Vagina (tissue), 2 donors: ENCODE data around the gene EFCAB6. TPM values are rescaled to one million over a fixed set of nuclear protein-coding genes. Genes with fewer than 3 reads are reported as not detected.

ENCODE experiments used
- DNase-seq, 2 donors: peaks; one replicate each; pipeline ENCODE4 v3.0.0-alpha.2; 2017; ENCODE audit errors: extremely low spot score in 2 of 2
- H3K27ac ChIP-seq: fragments of 200-600 bp; sonication (generic); one replicate; pipeline ENCODE4 v1.5.1; 2019
- H3K27me3 ChIP-seq: fragments of 200-600 bp; sonication (generic); one replicate; pipeline ENCODE4 v1.5.1; 2019
- H3K36me3 ChIP-seq, 2 donors: fragments of 200-600 bp; sonication (generic); one replicate each; pipeline ENCODE4 v1.5.1; 2017 to 2019
- H3K4me1 ChIP-seq: fragments of 200-600 bp; sonication (generic); one replicate; pipeline ENCODE4 v1.5.1; 2019
- H3K4me3 ChIP-seq, 2 donors: fragments of 200-600 bp; sonication (generic); 1 replicate in 1 of 2; 2 replicates in 1 of 2; pipeline ENCODE4 v1.5.1; 2016 to 2019
- H3K9me3 ChIP-seq: fragments of 200-600 bp; sonication (generic); one replicate; pipeline ENCODE4 v1.5.1; 2019
- POLR2A ChIP-seq, 2 donors: fragments of 450-650 bp; IDR thresholded peaks; one replicate each; pipeline ENCODE4 v1.6.1; 2017; ENCODE audit warnings: antibody characterized with exemption in 2 of 2, mild to moderate bottlenecking in 2 of 2, moderate library complexity in 2 of 2
- POLR2AphosphoS5 ChIP-seq, 2 donors: sonication (generic); formaldehyde crosslinking; IDR thresholded peaks; one replicate each; pipeline ENCODE4 v1.9.0; 2017; ENCODE audit warnings: antibody characterized with exemption in 2 of 2, mild to moderate bottlenecking in 2 of 2, low read depth in 1 of 2; ENCODE audit not compliant: insufficient read depth in 1 of 2
- intact Hi-C: fragments of 100-400 bp; cut with DNase I; formaldehyde crosslinking; loops from one replicate; pipeline ENCODE4 v1.15.1; 2023
- total RNA-seq: library from RNA; depleted of rRNA; stranded (reverse); fragments of >200 nt; gene quantifications from one replicate; pipeline ENCODE4 v1.2.3, GENCODE V29; 2016
- TF ChIP-seq, protein P1 (sequence below), 3 experiments: fragments of 450-650 bp in 2 of 3; fragments of 200-600 bp in 1 of 3; sonication (generic) in 1 of 3; IDR thresholded peaks; one replicate each; pipeline ENCODE4 v1.5.1; 2017 to 2019; ENCODE audit warnings: antibody characterized with exemption in 3 of 3, mild to moderate bottlenecking in 2 of 3, moderate library complexity in 2 of 3

EFCAB6 gene
- total RNA-seq, 1 donor from 2014 or later, result 1.7 TPM

- H3K27ac ChIP-seq, result no peak overlapping the region
- TF ChIP-seq POLR2AphosphoS5 (IDR thresholded peaks at IDR 0.05; ENCODE audit: insufficient read depth in 1 of 2, low read depth in 1 of 2) (no peak), POLR2A (IDR thresholded peaks at IDR 0.05) (no peak)
- TF ChIP-seq, protein P1, sequence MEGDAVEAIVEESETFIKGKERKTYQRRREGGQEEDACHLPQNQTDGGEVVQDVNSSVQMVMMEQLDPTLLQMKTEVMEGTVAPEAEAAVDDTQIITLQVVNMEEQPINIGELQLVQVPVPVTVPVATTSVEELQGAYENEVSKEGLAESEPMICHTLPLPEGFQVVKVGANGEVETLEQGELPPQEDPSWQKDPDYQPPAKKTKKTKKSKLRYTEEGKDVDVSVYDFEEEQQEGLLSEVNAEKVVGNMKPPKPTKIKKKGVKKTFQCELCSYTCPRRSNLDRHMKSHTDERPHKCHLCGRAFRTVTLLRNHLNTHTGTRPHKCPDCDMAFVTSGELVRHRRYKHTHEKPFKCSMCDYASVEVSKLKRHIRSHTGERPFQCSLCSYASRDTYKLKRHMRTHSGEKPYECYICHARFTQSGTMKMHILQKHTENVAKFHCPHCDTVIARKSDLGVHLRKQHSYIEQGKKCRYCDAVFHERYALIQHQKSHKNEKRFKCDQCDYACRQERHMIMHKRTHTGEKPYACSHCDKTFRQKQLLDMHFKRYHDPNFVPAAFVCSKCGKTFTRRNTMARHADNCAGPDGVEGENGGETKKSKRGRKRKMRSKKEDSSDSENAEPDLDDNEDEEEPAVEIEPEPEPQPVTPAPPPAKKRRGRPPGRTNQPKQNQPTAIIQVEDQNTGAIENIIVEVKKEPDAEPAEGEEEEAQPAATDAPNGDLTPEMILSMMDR (IDR thresholded peaks at IDR 0.05), result no peak
- no peaks in the 10 kb centered on the region for H3K9me3 ChIP-seq
- no peaks in the 10 kb centered on the region for H3K4me1 ChIP-seq
- H3K36me3 ChIP-seq, result no peaks in the 10 kb centered on the region
- intact Hi-C loops, result no loop called here
- DNase-seq, result no peak
- no peak overlapping the region for H3K4me3 ChIP-seq
- no peaks in the 10 kb centered on the region for H3K27me3 ChIP-seq
Observed at GRCh38 chr22:43566021-43566420, 246.1 kb downstream of the EFCAB6 start.

DNA sequence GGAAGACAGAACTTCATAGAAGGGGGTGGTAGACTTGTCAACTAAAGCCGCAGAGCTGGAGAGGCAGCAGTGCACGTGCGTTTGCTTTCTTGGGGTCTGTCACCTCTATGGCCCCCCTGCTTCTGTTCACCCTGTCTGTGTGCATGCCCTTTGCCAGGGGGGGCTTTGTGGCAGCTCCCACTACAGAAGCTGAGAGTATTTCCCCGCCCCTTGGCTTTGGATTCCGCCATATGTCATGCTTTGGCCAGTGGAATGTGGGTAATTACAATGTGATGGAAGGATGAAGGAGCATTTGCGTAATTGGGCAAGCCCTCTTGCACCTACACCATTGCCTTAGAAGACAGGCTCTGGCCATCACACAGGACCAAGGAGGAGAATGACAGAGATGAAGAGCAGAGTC is 247.2 kb downstream of the EFCAB6 start:
- intact Hi-C loops, result no loop called here
- H3K27me3 ChIP-seq, result no peaks in the 10 kb centered on the region
- H3K4me3 ChIP-seq, result no peak overlapping the region
- TF ChIP-seq, protein P1 (IDR thresholded peaks at IDR 0.05), result no peak
- TF ChIP-seq POLR2A (IDR thresholded peaks at IDR 0.05), result no peak
- TF ChIP-seq POLR2AphosphoS5 (IDR thresholded peaks at IDR 0.05; ENCODE audit: insufficient read depth in 1 of 2, low read depth in 1 of 2), result no peak
- DNase-seq, result no peak
- H3K9me3 ChIP-seq, result no peaks in the 10 kb centered on the region
- no peak overlapping the region for H3K27ac ChIP-seq
- H3K36me3 ChIP-seq, result no peaks in the 10 kb centered on the region
- H3K4me1 ChIP-seq, result no peaks in the 10 kb centered on the region

DNA sequence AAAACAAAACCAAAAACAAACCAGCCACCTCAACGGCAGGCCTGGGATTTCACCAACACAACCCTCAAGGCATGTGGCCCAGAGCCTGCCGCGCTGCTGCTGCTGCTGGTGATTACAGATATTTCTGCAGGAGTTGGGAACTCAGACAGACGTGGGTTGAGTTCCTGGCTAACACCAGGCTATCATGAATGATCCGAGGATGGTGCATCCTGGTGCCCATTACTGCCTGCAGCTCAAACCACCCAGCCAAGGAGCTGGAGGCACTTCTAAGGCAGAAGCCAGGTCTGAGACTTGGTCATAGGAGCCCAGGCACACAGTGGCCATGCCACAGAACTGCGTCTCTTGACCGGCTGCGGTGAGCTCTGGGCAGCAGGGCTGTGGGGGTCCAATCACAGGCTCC is 248.5 kb downstream of the EFCAB6 start:
- H3K4me3 ChIP-seq, result no peak overlapping the region
- intact Hi-C loops, result no loop called here

DNA sequence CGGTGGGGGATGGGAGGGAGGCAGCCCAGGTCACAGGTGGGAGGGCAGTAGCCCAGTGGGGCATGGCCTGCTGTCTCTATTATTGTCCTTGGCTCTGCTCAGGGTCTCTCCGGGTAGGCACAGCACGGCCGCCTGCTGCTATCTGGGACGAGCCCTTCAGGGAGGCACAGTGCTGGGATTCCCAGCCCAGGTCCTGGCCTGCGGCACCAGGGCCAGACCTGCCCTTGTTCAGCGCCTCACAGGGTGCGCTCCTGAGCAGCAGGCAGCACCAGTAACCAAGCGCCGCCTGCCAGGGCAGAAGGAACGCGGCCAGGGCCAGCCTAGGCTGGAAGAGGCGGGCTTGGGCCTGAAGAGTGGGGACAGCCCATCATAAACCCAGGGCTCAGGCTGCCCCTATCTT is 249.3 kb downstream of the EFCAB6 start:
- no peaks in the 10 kb centered on the region for H3K9me3 ChIP-seq
- H3K36me3 ChIP-seq, result no peaks in the 10 kb centered on the region
- no peak overlapping the region for H3K27ac ChIP-seq
- intact Hi-C loops, result no loop called here
- TF ChIP-seq, protein P1 (IDR thresholded peaks at IDR 0.05), result no peak
- TF ChIP-seq POLR2A (IDR thresholded peaks at IDR 0.05) (no peak), POLR2AphosphoS5 (IDR thresholded peaks at IDR 0.05; ENCODE audit: insufficient read depth in 1 of 2, low read depth in 1 of 2) (no peak)
- H3K4me1 ChIP-seq, result no peaks in the 10 kb centered on the region
- no peaks in the 10 kb centered on the region for H3K27me3 ChIP-seq
- no peak for DNase-seq
- H3K4me3 ChIP-seq, result no peak overlapping the region

More for the DNA sequence above, 248.5 kb downstream of the EFCAB6 start:
- no peak for DNase-seq
- H3K4me1 ChIP-seq, result no peaks in the 10 kb centered on the region
- H3K36me3 ChIP-seq, result no peaks in the 10 kb centered on the region
- H3K9me3 ChIP-seq, result no peaks in the 10 kb centered on the region
- H3K27me3 ChIP-seq, result no peaks in the 10 kb centered on the region
- TF ChIP-seq, protein P1 (IDR thresholded peaks at IDR 0.05), result no peak
- TF ChIP-seq POLR2AphosphoS5 (IDR thresholded peaks at IDR 0.05; ENCODE audit: insufficient read depth in 1 of 2, low read depth in 1 of 2) (no peak), POLR2A (IDR thresholded peaks at IDR 0.05) (no peak)
- no peak overlapping the region for H3K27ac ChIP-seq

GRCh38 chr22:43561415-43562178 is 250.5 kb downstream of the EFCAB6 start:
- no peaks in the 10 kb centered on the region for H3K27me3 ChIP-seq
- DNase-seq, result no peak
- no peak for TF ChIP-seq POLR2AphosphoS5 (IDR thresholded peaks at IDR 0.05; ENCODE audit: insufficient read depth in 1 of 2, low read depth in 1 of 2)
- H3K9me3 ChIP-seq, result no peaks in the 10 kb centered on the region
- H3K4me1 ChIP-seq, result no peaks in the 10 kb centered on the region
- intact Hi-C loops, result no loop called here
- no peak overlapping the region for H3K27ac ChIP-seq
- H3K4me3 ChIP-seq, result no peak overlapping the region
- no peaks in the 10 kb centered on the region for H3K36me3 ChIP-seq
